Endothelial cell of umbilical vein (primary cell): Measurements from ENCODE around the gene STARD3NL. TPM values are rescaled to one million over a fixed set of nuclear protein-coding genes. Genes with fewer than 3 reads are reported as not detected.
A peak's percentile ranks its signal among the peaks of the same experiment; 100 is the strongest.

Source experiments
- BruUV-seq: library from RNA; stranded (reverse); fragments of 400-500 nt; replicated peaks from 2 replicates; lab custom pipeline; 2021; lab: Mats Ljungman, UMichigan
- CTCF ChIA-PET: fragments of 300-600, 350-600 bp; sonication (Branson Sonifier 250); formaldehyde crosslinking; loops from one replicate; lab custom pipeline; 2021; ENCODE audit warnings: antibody characterized with exemption, inconsistent platforms; lab: Charles Lee
- POLR2A ChIA-PET: fragments of 300-600, 350-600 bp; sonication (Branson Sonifier 250); formaldehyde crosslinking; loops from one replicate; lab custom pipeline; 2021; ENCODE audit warnings: antibody characterized with exemption, inconsistent platforms; lab: Charles Lee
- DNase-seq: peaks from one replicate; pipeline ENCODE4 v3.0.0-alpha.2; 2011; ENCODE audit warnings: low read depth, low spot score
- FAIRE-seq: peaks from 2 replicates; lab custom pipeline; 2011; peaks lifted over from hg19 to GRCh38; lab: Jason Lieb, UNC
- H2AFZ ChIP-seq: 2 replicates; pipeline ENCODE4 v1.6.0; 2012; ENCODE audit warnings: low read depth, low read length, control low read depth, inconsistent platforms
- H3K27ac ChIP-seq: 2 replicates; pipeline ENCODE4 v1.5.1; 2011; ENCODE audit warnings: low read depth, mild to moderate bottlenecking, control low read depth, low read length, moderate library complexity; ENCODE audit not compliant: insufficient read depth
- H3K27me3 ChIP-seq, 2 experiments: 2 replicates each; pipeline versions ENCODE4 v1.6.0 to v1.6.1; 2011; ENCODE audit warnings: low read length in 2 of 2, mixed read lengths in 1 of 2; ENCODE audit not compliant: control insufficient read depth in 2 of 2, insufficient read depth in 2 of 2
- H3K36me3 ChIP-seq, 2 experiments: 2 replicates in 1 of 2; 3 replicates in 1 of 2; pipeline ENCODE4 v1.5.1; 2011; ENCODE audit warnings: low read length in 2 of 2, mild to moderate bottlenecking in 1 of 2, moderate library complexity in 1 of 2; ENCODE audit not compliant: control insufficient read depth in 2 of 2, insufficient read depth in 2 of 2; ENCODE audit errors: extremely low read depth in 1 of 2
- H3K4me1 ChIP-seq: 3 replicates; pipeline ENCODE4 v1.5.1; 2011; ENCODE audit warnings: mild to moderate bottlenecking, low read length; ENCODE audit not compliant: control insufficient read depth, insufficient read depth; ENCODE audit errors: extremely low read depth
- H3K4me2 ChIP-seq: 2 replicates; pipeline ENCODE4 v1.6.1; 2011; ENCODE audit warnings: low read length, control low read depth, mixed read lengths; ENCODE audit not compliant: insufficient read depth
- H3K4me3 ChIP-seq, 3 experiments: fragments of 200-600 bp in 1 of 3; sonication (generic), shearing (Covaris generic) in 1 of 3; replicated peaks in 1 of 3; 2 replicates each; pipeline ENCODE4 v1.5.1; 2011 to 2016; ENCODE audit warnings: control low read depth in 3 of 3, low read length in 3 of 3, mild to moderate bottlenecking in 2 of 3, inconsistent platforms in 1 of 3, low read depth in 1 of 3, moderate library complexity in 1 of 3; ENCODE audit not compliant: insufficient read depth in 1 of 3
- H3K79me2 ChIP-seq: 2 replicates; pipeline ENCODE4 v1.6.0; 2012; ENCODE audit warnings: low read length, inconsistent platforms; ENCODE audit not compliant: control insufficient read depth, insufficient read depth
- H3K9ac ChIP-seq: replicated peaks from 2 replicates; pipeline ENCODE3; 2011; ENCODE audit warnings: low read length, control low read depth; ENCODE audit not compliant: insufficient read depth; ENCODE audit errors: extremely low read depth
- H3K9me1 ChIP-seq: replicated peaks from 3 replicates; pipeline ENCODE4 v1.6.0; 2011; ENCODE audit warnings: mild to moderate bottlenecking, low read length; ENCODE audit not compliant: control insufficient read depth, insufficient read depth; ENCODE audit errors: extremely low read depth
- H3K9me3 ChIP-seq: replicated peaks from 2 replicates; pipeline ENCODE4 v1.5.1; 2012; ENCODE audit warnings: low read length, inconsistent platforms; ENCODE audit not compliant: control insufficient read depth, insufficient read depth
- H4K20me1 ChIP-seq: replicated peaks from 2 replicates; pipeline ENCODE3; 2011; ENCODE audit warnings: mild to moderate bottlenecking, low read length; ENCODE audit not compliant: control insufficient read depth, insufficient read depth; ENCODE audit errors: extremely low read depth
- EZH2 ChIP-seq: IDR thresholded peaks from 2 replicates; pipeline ENCODE4 v1.6.1; 2012; ENCODE audit warnings: borderline replicate concordance, low read depth, mild to moderate bottlenecking, moderate library complexity, low read length, inconsistent platforms; ENCODE audit not compliant: severe bottlenecking
- FOS ChIP-seq: IDR thresholded peaks from 2 replicates; pipeline ENCODE4 v1.6.1; 2011; ENCODE audit warnings: mild to moderate bottlenecking, low read length, moderate library complexity, borderline replicate concordance; ENCODE audit not compliant: insufficient read depth
- GATA2 ChIP-seq: IDR thresholded peaks from 2 replicates; pipeline ENCODE4 v1.7.0; 2011; ENCODE audit warnings: low read depth, mild to moderate bottlenecking, moderate library complexity, mixed read lengths, low read length; ENCODE audit not compliant: insufficient read length, insufficient read depth
- JUN ChIP-seq: IDR thresholded peaks from 2 replicates; pipeline ENCODE4 v1.6.1; 2011; ENCODE audit warnings: borderline replicate concordance, low read depth; ENCODE audit not compliant: insufficient read length, insufficient read depth
- POLR2AphosphoS5 ChIP-seq: IDR thresholded peaks from 2 replicates; pipeline ENCODE4 v1.6.1; 2012; ENCODE audit warnings: low read depth, mild to moderate bottlenecking, control low read depth, low read length, moderate library complexity; ENCODE audit not compliant: insufficient read depth
- dilution Hi-C: fragments of 300-500 bp; cut with MboI; formaldehyde crosslinking; loops from one replicate; pipeline ENCODE4 v1.15.0; 2019; ENCODE audit warnings: low sequenced_read_pairs; ENCODE audit not compliant: extremely low pct_ligation_motif_present
- intact Hi-C: fragments of 100-400 bp; cut with micrococcal nuclease; formaldehyde crosslinking; loops from one replicate; pipeline ENCODE4 v1.10.0; 2022
- polyA plus RNA-seq, 4 experiments: library from polyadenylated mRNA; depleted of rRNA in 3 of 4; stranded (reverse) in 3 of 4; unstranded in 1 of 4; fragments of >200 nt; gene quantifications; 2 replicates each; pipeline versions ENCODE4 v1.2.1 to v1.2.3, GENCODE V29; 2011 to 2012; ENCODE audit warnings: missing spikeins in 1 of 4
- total RNA-seq: library from RNA; stranded (reverse); gene quantifications from 2 replicates; pipeline ENCODE4 v1.2.3, GENCODE V29; 2021
- TF ChIP-seq, protein P1 (sequence below), 2 donors: IDR thresholded peaks; 1 replicate in 1 of 2; 2 replicates in 1 of 2; pipeline ENCODE4 v1.5.1; 2011; ENCODE audit warnings: low read length in 2 of 2, mild to moderate bottlenecking in 2 of 2, moderate library complexity in 2 of 2, control low read depth in 1 of 2, inconsistent platforms in 1 of 2, low read depth in 1 of 2; ENCODE audit not compliant: insufficient read depth in 1 of 2; ENCODE audit errors: extremely low read depth in 1 of 2
- TF ChIP-seq, protein P2 (sequence below): IDR thresholded peaks from 2 replicates; pipeline ENCODE4 v1.6.1; 2011; ENCODE audit not compliant: insufficient read depth, insufficient read length

Gene STARD3NL
- total and polyA plus RNA-seq, 2 donors (not counting 3 experiments of a cell fraction or from before 2014, with no cell fraction given), result 52.8 to 73.6 TPM

DNA sequence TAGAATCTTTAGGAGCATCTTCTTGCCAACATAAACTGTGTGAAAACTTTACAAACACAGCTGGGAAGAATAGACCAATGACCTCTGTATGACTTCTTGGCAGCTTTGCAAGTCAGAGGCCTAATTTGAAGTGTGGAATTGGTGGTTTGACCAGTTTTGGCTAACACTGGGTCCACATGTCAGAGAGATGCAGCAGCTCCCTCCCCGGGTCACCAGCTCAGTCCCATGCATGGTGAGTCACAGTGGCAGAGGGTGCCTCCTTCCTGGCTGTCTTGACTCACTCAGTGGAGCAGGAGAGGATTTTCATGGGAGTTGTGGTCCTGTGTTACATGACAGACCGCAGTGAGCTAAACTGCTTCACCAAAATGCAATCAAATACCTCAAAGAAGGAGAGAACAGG is 8.2 kb upstream of the STARD3NL start:
- H2AFZ ChIP-seq, result no peak overlapping the region
- BruUV-seq, result no TSS peak

DNA sequence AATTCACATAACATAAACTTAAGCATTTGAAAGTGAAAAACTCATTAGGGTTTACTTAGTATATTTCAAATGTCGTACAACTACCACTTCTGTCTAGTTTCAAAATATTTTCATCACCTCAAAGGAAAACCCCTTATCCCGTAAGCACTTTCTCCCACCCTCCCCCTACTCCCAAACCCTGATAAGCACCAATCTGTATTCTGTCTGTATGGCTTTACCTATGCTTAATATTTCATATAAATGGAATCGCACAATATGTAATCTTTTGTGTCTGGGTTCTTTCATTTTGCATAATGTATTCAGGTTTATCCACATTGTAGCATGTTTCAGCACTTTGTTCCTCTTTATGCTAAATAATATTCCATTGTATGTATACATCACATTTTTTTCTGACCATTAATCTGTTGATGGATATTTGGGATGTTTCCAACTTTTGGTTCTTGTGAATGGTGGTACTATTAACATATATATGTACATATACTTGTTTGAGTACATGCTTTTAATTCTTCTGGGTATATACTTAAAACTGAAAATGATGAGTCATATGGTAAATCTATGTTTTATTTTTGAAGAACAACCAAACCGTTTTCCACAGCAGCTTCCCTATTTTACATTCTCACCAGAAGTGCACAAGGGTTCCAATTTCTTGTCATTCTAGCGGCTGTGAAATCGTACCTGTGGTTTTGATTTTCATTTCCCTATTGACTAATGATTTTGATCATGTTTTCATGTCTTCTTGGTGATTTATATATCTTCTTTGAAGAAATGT is 6.2 kb upstream of the STARD3NL start:
- Histone ChIP-seq H3K9me3 (no peaks in the 10 kb centered on the region), H3K9me1 (no peaks in the 10 kb centered on the region), H3K79me2 (no peaks in the 10 kb centered on the region), H3K36me3 (no peaks in the 10 kb centered on the region), H3K4me3 (no peak overlapping the region), H3K4me2 (no peak overlapping the region), H4K20me1 (no peaks in the 10 kb centered on the region), H2AFZ (no peak overlapping the region), H3K4me1 (no peaks in the 10 kb centered on the region), H3K9ac (no peak overlapping the region), H3K27me3 (peaks cover 6 to 31% of the 10 kb centered on the region in 2 experiments), H3K27ac (no peak overlapping the region)
- dilution Hi-C loops, result no loop called here
- BruUV-seq, result no TSS peak
- POLR2A ChIA-PET, result no interaction called here
- intact Hi-C loops, result no loop called here
- no peak for DNase-seq
- no peak for FAIRE-seq
- no peak for TF ChIP-seq GATA2
- no peak for TF ChIP-seq POLR2AphosphoS5
- TF ChIP-seq, protein P1, sequence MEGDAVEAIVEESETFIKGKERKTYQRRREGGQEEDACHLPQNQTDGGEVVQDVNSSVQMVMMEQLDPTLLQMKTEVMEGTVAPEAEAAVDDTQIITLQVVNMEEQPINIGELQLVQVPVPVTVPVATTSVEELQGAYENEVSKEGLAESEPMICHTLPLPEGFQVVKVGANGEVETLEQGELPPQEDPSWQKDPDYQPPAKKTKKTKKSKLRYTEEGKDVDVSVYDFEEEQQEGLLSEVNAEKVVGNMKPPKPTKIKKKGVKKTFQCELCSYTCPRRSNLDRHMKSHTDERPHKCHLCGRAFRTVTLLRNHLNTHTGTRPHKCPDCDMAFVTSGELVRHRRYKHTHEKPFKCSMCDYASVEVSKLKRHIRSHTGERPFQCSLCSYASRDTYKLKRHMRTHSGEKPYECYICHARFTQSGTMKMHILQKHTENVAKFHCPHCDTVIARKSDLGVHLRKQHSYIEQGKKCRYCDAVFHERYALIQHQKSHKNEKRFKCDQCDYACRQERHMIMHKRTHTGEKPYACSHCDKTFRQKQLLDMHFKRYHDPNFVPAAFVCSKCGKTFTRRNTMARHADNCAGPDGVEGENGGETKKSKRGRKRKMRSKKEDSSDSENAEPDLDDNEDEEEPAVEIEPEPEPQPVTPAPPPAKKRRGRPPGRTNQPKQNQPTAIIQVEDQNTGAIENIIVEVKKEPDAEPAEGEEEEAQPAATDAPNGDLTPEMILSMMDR (IDR thresholded peaks at IDR 0.05; ENCODE audit: extremely low read depth in 1 of 2, insufficient read depth in 1 of 2, low read depth in 1 of 2, low read length in 2 of 2), result no peak
- TF ChIP-seq, protein P2, sequence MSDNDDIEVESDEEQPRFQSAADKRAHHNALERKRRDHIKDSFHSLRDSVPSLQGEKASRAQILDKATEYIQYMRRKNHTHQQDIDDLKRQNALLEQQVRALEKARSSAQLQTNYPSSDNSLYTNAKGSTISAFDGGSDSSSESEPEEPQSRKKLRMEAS, result no peak
- TF ChIP-seq JUN, result no peak
- no peak for TF ChIP-seq EZH2
- no peak for TF ChIP-seq FOS
- CTCF ChIA-PET, result no interaction called here

More for the DNA sequence above, 8.2 kb upstream of the STARD3NL start:
- dilution Hi-C loops (no loop called here), intact Hi-C loops (no loop called here)
- Histone ChIP-seq H3K9me3 (no peaks in the 10 kb centered on the region), H3K4me3 (no peak overlapping the region), H4K20me1 (no peaks in the 10 kb centered on the region), H3K79me2 (no peaks in the 10 kb centered on the region), H3K9me1 (no peaks in the 10 kb centered on the region), H3K4me2 (no peak overlapping the region), H3K4me1 (no peaks in the 10 kb centered on the region), H3K9ac (no peak overlapping the region), H3K27ac (no peak overlapping the region), H3K27me3 (peaks cover 6 to 33% of the 10 kb centered on the region in 2 experiments), H3K36me3 (no peaks in the 10 kb centered on the region)
- FAIRE-seq, result no peak
- DNase-seq, result peak; percentile 44
- ChIA-PET POLR2A (interaction anchor here (0.5 kb wide), 1 partner anchor 10 kb away, joined by 3 read pairs; no protein-coding TSS in a partner anchor), CTCF (interaction anchor here (2.0 to 2.2 kb wide), 2 partner anchors 46 to 62 kb away, joined by 4 to 9 read pairs; no protein-coding TSS in a partner anchor)
- TF ChIP-seq, protein P2, result no peak
- TF ChIP-seq FOS (peak; percentile 29), GATA2 (no peak)
